RPMI7951 (cell line): ENCODE measurements around the gene RAB3D. TPM values are rescaled to one million over a fixed set of nuclear protein-coding genes. Genes with fewer than 3 reads are reported as not detected.
"Not testable (repeated sequence)": the region's sequence is repeated elsewhere in the genome, so short reads cannot be mapped to it uniquely, and the experiment has no call there.

Experiments
- DNase-seq: peaks from one replicate; pipeline ENCODE4 v3.0.0-alpha.2; 2012; ENCODE audit warnings: low read depth
- total RNA-seq: library from RNA; depleted of rRNA; stranded (reverse); fragments of >200 nt; shearing (Covaris generic); gene quantifications from 2 replicates; pipeline ENCODE4 v1.2.3, GENCODE V29; 2014; rRNA removed

Gene RAB3D
- 6.2 and 7.5 TPM in 2 replicates for total RNA-seq

- peak; percentile 86 for DNase-seq
Measured at GRCh38 chr19:11339254-11340098, at the start of gene RAB3D. Gene RAB3D (minus strand): TSS chr19:11339657. CDS start chr19:11337399, 2,258 bp downstream.

- DNase-seq: no peak
Measured at GRCh38 chr19:11387162-11388034, 47.9 kb upstream of the RAB3D start.

- no peak for DNase-seq
Measured at GRCh38 chr19:11384778-11385129, 45.3 kb upstream of the RAB3D start.

GRCh38 chr19:11383706-11384048 is 44.2 kb upstream of the RAB3D start:
- DNase-seq: no peak

GRCh38 chr19:11382898-11383705 is 43.6 kb upstream of the RAB3D start:
- peak; percentile 42 for DNase-seq

- peak; percentile 97 for DNase-seq
Measured at GRCh38 chr19:11380653-11381537, 41.4 kb upstream of the RAB3D start.

- no peak for DNase-seq
Measured at GRCh38 chr19:11379857-11380350, 40.4 kb upstream of the RAB3D start.

GRCh38 chr19:11379269-11379845 is 39.9 kb upstream of the RAB3D start:
- DNase-seq: not testable (repeated sequence)

GRCh38 chr19:11378319-11379189 is 39.1 kb upstream of the RAB3D start:
- DNase-seq: peak; percentile 83

- peak; percentile 81 for DNase-seq
Measured at GRCh38 chr19:11377756-11378155, 38.3 kb upstream of the RAB3D start.

- peak; percentile 89 for DNase-seq
Measured at GRCh38 chr19:11377237-11377636, 37.8 kb upstream of the RAB3D start.

GRCh38 chr19:11375143-11375948 is 35.9 kb upstream of the RAB3D start:
- DNase-seq: no peak

GRCh38 chr19:11374433-11375142 is 35.1 kb upstream of the RAB3D start, which contains the start of gene SWSAP1:
Gene SWSAP1 (plus strand): TSS chr19:11374666. CDS start chr19:11374681, 15 bp downstream.
- DNase-seq: peak; percentile 99

GRCh38 chr19:11373885-11374432 is 34.5 kb upstream of the RAB3D start:
- no peak for DNase-seq

GRCh38 chr19:11373166-11373884 is 33.9 kb upstream of the RAB3D start:
- peak; percentile 43 for DNase-seq

GRCh38 chr19:11370744-11371143 is 31.3 kb upstream of the RAB3D start:
- no peak for DNase-seq

- DNase-seq: no peak
Measured at GRCh38 chr19:11367528-11367927, 28.1 kb upstream of the RAB3D start.
